PFSK-1 (cell line): ENCODE measurements around the gene JAK2.

Experiments used
- POLR2AphosphoS5 ChIP-seq: IDR thresholded peaks from 2 replicates; pipeline ENCODE4 v1.6.1; 2012; ENCODE audit warnings: low read depth, mild to moderate bottlenecking, control low read depth, low read length, moderate library complexity
- SIN3A ChIP-seq: IDR thresholded peaks from 2 replicates; pipeline ENCODE4 v1.6.1; 2012; ENCODE audit warnings: mild to moderate bottlenecking, low read length, moderate library complexity, borderline replicate concordance; ENCODE audit not compliant: insufficient read depth

DNA sequence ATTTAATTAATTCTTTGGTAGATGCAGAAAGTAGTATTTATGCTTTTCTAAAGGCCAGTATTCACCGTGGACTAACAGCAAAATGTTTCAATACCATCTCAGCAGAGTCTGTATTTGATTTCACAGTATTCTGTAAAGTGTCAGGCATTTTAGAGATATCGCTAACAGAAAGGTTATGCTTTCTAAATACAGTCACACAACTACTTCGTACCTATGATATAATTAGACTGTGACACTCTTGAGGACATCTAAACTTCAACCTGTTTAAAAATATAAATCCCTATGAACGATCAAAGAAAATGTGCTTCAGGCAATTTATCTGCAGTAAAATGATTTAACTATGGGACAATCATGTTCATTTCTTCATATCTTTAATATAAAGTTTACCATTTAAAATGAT, 41.7 kb upstream of the JAK2 start:
- no peak for TF ChIP-seq POLR2AphosphoS5
- TF ChIP-seq SIN3A, result no peak
